Measurements from ENCODE around the gene CD69.

CD69 gene

DNA sequence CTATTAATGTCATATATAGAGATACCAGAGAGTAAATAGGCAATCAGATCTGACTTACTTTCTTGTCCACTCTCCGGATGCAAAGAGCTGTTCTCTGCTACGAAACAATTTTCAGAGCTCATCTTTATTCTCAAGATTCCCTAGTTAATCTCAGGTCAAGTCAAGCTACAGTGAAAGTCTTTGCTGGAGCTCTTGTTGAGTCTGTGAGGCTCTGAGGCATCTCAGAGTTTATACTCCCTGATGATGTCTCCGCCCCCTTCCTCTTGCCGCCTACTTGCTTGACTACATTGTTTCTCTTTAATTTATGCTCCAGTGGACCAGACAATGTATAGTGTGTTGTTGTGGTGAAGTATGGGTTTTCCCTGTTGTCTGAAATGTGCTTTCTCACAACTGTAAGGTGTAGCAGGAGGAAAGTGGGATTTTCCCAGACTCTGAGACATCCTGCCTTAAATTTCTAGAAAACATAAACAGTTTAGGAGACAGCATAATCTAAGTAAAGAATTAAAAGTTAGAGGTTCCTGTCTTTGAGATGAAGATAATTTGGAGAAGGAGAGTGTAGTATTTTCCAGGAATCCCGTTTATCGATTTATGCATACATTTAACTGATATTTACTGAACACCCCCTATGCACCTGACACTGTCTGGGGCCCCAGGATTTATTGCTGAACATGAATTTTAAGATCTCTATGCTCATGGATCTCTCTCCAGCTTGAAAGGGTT lies at the start of gene CD69:
Gene CD69, minus strand, starts transcription at position 203 of the 720 bp plus-strand sequence. Its CDS starts 81 bp downstream, at position 122.
- peak; percentile 62 to 69 for DNase-seq (ENCODE audit: low read depth in 2 of 2)

GRCh38 chr12:9809866-9810265 lies 49.2 kb upstream of the CD69 start:
- no peak for DNase-seq (ENCODE audit: low read depth in 2 of 2)

DNA sequence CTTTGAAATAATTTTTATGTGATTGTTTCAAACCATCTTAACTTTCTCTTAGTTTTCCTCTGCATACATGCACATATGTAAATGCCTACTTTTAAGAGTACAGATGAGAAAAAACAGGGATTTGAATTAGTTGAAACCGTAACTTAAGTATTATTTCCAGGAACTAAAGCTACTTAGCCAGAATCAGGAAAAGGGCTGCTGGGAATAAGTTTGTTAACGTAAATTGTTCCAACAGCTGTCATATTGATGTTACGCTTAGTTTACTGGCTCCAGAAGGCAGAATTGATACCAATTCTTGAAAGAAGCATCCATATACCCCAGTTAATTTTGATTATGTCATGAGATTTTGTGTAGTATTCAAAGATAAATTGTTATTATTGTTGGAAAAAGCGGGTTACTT lies 48.6 kb upstream of the CD69 start:
- no peak for DNase-seq (ENCODE audit: low read depth in 2 of 2)

- DNase-seq (ENCODE audit: low read depth in 2 of 2), result no peak
Observed at GRCh38 chr12:9808504-9808903, 47.8 kb upstream of the CD69 start.

GRCh38 chr12:9806714-9807113 lies 46.0 kb upstream of the CD69 start:
- no peak for DNase-seq (ENCODE audit: low read depth in 2 of 2)

GRCh38 chr12:9805883-9806282 lies 45.2 kb upstream of the CD69 start:
- no peak for DNase-seq (ENCODE audit: low read depth in 2 of 2)

- DNase-seq (ENCODE audit: low read depth in 2 of 2), result no peak
Observed at GRCh38 chr12:9799961-9800360, 39.3 kb upstream of the CD69 start.

DNA sequence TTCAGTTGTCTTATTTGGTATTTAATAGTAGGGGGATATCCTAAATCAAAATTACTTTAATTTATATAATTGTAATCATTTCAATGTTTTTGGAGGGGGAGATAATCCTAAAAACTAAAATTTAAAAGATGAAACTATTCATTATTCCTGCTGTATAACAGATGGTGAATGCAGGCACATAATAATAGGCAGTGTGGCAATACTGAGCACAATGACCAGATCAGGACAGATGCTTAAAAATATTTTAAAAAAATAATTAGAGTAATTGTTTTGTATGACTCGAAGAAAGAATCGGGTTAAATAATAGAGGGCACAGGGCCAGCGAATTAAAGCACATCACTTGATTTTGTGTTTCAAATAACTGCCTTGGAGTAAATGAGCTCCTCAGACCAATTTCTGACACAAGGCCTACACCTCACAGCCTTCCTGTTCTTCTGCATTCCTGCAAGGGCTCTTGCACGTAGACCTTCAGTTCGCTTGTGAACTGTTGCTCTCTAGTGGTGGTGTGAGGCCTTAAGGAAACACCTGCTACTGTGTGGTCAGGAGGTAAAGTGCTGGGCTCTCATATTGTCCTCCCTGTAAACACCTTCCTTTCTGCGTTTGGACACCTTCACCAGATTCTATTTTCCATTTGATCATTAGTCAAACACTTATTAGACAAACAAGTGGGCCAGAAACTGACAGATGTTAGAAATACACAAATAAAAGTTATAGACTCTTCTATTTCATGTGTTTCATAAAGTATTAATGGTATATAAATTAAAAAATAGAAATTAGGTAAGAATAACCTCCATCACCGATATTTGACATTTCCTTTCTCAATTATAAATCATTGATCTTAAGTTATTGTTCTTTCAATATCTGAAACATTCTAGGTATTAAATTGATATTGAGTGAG lies 37.3 kb upstream of the CD69 start:
- peak; percentile 36 to 45 for DNase-seq (ENCODE audit: low read depth in 2 of 2)

- DNase-seq (ENCODE audit: low read depth in 2 of 2), result no peak
Observed at GRCh38 chr12:9796971-9797370, 36.3 kb upstream of the CD69 start.

- no peak for DNase-seq (ENCODE audit: low read depth in 2 of 2)
Observed at GRCh38 chr12:9796346-9796745, 35.6 kb upstream of the CD69 start.

- no peak for DNase-seq (ENCODE audit: low read depth in 2 of 2)
Observed at GRCh38 chr12:9795945-9796344, 35.2 kb upstream of the CD69 start.

DNA sequence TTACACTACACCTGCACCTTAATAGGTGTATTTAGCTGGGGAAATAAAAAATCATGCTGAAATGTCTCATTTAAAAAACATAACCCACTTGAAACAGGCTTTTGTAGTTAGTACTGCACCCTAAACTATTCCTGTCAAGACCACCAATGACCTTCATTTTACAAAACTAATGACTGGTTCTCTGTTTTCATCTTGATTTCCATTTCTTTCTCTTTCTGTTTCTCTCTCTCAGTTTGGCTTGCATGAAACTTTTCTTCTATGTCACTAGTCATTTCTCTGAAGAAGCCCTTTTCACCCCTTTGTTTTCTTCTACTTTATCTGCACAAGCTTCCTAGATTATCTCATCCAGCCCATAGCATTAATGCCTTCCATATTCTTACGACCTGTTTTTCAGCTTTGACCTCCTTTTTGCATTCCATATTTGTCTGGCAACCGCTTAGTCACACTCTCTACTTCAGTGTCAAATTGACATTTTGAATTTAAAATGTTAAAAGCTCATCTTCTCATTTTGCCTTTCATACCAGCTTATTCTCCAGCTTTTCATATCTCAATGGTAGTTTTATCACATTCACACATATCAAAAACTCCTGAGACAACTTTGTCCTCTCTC lies 33.9 kb upstream of the CD69 start:
- DNase-seq (ENCODE audit: low read depth in 2 of 2), result no peak

DNA sequence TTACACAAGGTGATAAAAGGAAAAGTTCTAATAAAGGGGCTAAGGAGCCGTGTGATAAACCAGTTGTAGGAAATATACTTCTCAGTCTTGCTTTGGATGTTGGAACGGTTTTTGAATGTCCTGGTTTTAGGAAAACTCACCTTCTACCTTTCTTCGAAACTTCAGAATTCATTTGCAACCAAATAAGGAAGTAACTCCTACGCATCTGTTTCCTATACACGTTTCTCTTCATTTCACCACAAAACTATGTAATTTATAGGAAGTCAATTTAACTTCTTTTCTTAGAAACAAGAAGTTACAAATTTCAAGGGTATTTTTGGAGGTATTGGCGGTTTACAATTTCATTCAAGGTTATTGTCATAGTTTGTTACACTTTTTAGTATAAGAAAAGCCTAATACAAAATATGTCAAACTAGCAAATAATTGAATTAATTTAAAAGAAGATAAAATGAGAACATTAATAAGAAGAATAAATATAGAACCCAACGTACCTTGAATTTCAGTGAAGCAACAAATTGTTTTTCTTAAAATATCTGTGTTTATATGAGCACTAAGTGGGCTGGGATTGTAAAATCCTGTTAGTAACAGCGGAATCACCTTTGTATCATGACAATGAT lies 33.2 kb upstream of the CD69 start:
- DNase-seq (ENCODE audit: low read depth in 2 of 2), result no peak

DNA sequence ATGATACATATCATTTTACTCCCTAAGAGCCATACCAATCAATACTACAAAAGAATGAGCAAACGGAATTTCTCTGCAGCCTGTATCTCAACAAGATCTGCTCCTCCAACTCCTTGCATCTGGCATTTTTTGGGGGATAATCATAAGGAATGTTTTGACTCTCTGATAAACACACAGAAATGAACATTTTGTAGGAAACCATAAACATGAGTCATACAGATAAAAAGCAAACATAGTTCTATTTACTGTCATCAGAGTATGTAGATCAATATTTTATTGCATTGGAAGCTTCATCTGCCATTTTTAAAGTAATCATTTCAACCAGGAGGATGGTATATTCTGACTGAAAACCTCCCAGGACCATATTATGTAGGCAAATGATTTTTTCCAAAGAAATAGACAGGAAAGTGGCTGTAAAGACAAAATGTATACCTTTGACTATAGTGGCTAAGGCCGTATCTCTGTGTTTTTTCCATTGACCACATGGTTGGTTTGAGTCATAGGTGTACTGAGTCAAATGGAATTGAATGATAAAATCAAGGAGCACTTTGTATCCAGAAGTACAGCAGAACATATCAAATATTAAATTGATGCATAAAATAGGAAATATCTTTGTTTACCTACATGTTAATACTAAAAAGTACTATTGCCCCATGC lies 32.4 kb upstream of the CD69 start:
- DNase-seq (ENCODE audit: low read depth in 2 of 2), result no peak

GRCh38 chr12:9792185-9792900 lies 31.6 kb upstream of the CD69 start:
- DNase-seq (ENCODE audit: low read depth in 2 of 2), result no peak

DNA sequence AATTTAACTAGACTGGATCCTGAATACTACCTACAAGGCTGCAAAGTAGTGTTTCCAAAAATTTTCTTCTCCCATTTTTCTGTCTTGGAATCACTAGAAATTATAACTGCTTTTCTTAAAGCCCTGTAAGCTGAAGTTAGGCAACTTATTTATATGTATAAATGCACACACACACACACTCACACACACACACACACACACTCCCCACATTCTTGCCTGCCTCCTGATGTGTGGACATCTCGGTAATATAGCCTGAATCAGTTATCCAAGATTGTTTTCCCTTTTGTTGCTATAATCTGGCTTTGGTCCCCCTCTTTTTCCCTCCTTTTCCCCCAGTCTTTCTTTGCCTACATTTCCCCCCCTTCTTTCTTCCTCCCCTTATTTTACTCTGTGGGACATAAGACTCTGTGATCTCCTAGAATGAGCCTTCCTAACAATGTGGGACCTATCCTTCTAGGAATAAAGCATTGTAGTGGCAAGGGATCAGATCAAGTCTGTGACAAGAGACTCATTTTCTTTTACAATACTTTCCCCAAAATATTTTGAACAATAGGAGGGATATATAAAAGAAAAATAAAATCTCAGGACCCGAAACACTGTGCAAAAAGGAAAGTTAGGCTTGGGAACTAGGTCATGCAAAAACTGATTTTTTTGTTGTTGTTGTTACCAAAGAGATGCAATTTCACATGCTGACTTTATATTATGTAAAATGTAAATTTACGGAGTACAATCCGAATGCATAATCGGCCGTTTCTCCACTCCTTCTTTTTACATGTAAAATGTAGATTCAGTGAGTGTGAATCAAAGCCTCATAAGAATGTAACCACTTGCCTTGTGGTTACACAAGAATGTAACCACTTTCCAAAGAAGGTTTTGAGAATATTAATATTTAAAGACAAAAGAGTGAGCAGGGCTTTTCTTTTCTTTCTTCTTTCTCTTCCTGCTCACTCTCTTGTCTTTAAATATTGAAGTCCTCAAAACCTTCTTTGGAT lies 26.3 kb upstream of the CD69 start:
- DNase-seq (ENCODE audit: low read depth in 2 of 2), result no peak

GRCh38 chr12:9784816-9785215 lies 24.1 kb upstream of the CD69 start:
- no peak for DNase-seq (ENCODE audit: low read depth in 2 of 2)

- no peak for DNase-seq (ENCODE audit: low read depth in 2 of 2)
Observed at GRCh38 chr12:9784326-9784725, 23.6 kb upstream of the CD69 start.

DNA sequence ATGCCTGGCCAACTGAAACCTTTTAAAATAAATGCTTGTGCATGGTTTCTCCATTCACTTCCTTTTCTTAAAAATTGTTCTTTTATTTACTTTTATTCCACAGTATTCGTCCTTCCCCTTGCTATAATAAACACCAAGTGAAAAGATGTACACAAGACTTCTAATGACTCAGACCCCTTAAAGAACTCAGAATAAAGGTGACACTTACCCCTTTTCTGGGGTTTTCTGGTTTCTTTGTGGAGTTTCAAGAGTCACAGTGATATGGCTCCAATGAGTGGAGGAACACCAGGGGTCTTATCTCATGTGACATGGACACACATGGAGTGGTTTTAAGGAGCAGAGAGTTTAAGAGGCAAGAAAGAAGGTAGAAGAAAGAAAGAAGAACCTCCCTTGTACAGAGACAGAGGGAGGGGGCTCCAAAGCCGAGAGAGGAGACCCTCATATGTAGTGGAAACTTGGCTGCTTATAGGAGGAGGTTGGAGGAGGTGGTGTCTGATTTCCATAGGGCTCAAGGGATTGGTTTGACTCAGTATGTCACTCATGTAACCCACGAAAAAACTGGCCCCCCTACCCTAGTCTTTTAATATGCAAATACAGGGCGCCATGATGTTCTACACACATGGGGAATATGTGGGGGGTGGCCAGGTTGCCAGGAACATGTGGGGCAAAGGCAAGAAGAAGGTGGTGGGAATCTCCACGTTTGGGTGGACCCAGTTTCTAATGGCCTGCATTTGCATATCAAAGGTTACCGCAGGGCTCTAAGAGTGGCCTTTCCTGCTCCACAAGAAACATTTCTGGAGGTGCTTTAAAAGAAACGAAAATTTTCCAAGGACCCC lies 22.1 kb upstream of the CD69 start:
- no peak for DNase-seq (ENCODE audit: low read depth in 2 of 2)

All from stimulated activated CD4-positive, alpha-beta T cell treated with anti-CD3 and anti-CD28 coated beads, Interleukin-12 subunit alpha, Interleukin-12 subunit beta, amount 100 ng/mL, for 24 hours (primary cell).